Epidermal melanocyte (primary cell): ENCODE measurements around the gene SNCA.

ENCODE experiments used
- DNase-seq: peaks from one replicate; pipeline ENCODE4 v3.0.0; 2011; ENCODE audit warnings: low spot score; ENCODE audit not compliant: insufficient read length

The SNCA gene

GRCh38 chr4:89754531-89754930 is 82.4 kb downstream of the SNCA start:
- no peak for DNase-seq

GRCh38 chr4:89753601-89754066 is 83.3 kb downstream of the SNCA start:
- DNase-seq, result peak; percentile 72

- no peak for DNase-seq
Observed at GRCh38 chr4:89752932-89753598, 83.9 kb downstream of the SNCA start.

- no peak for DNase-seq
Observed at GRCh38 chr4:89751416-89751815, 85.5 kb downstream of the SNCA start.

- no peak for DNase-seq
Observed at GRCh38 chr4:89746377-89746776, 90.6 kb downstream of the SNCA start.

GRCh38 chr4:89745708-89746107 is 91.3 kb downstream of the SNCA start:
- no peak for DNase-seq

- no peak for DNase-seq
Observed at GRCh38 chr4:89744914-89745313, 92.0 kb downstream of the SNCA start.

GRCh38 chr4:89741768-89742167 is 95.2 kb downstream of the SNCA start:
- no peak for DNase-seq

- DNase-seq, result no peak
Observed at GRCh38 chr4:89739311-89739988, 97.5 kb downstream of the SNCA start.

- peak; percentile 18 for DNase-seq
Observed at GRCh38 chr4:89737888-89738287, 99.1 kb downstream of the SNCA start.

GRCh38 chr4:89733946-89734345 is 103.0 kb downstream of the SNCA start:
- DNase-seq, result no peak

GRCh38 chr4:89727238-89727637 is 109.7 kb downstream of the SNCA start:
- no peak for DNase-seq

GRCh38 chr4:89725268-89725667 is 111.7 kb downstream of the SNCA start:
- DNase-seq, result no peak

- no peak for DNase-seq
Observed at GRCh38 chr4:89724716-89725115, 112.2 kb downstream of the SNCA start.

- no peak for DNase-seq
Observed at GRCh38 chr4:89723096-89723495, 113.9 kb downstream of the SNCA start.

GRCh38 chr4:89722517-89722916 is 114.4 kb downstream of the SNCA start:
- DNase-seq, result no peak

- no peak for DNase-seq
Observed at GRCh38 chr4:89720981-89721380, 116.0 kb downstream of the SNCA start.

- no peak for DNase-seq
Observed at GRCh38 chr4:89719536-89720090, 117.3 kb downstream of the SNCA start.

GRCh38 chr4:89716893-89717292 is 120.1 kb downstream of the SNCA start:
- no peak for DNase-seq

- DNase-seq, result no peak
Observed at GRCh38 chr4:89715631-89716030, 121.3 kb downstream of the SNCA start.

GRCh38 chr4:89712827-89713226 is 124.1 kb downstream of the SNCA start:
- no peak for DNase-seq

- no peak for DNase-seq
Observed at GRCh38 chr4:89712141-89712540, 124.8 kb downstream of the SNCA start.
